Measurements from ENCODE around the gene KIF19. TPM values are rescaled to one million over a fixed set of nuclear protein-coding genes. Genes with fewer than 3 reads are reported as not detected.

The KIF19 gene
- total and polyA plus RNA-seq, 4 donors = 4.2 to 12.7 (median 6.7) TPM

GRCh38 chr17:74343526-74344284, 17.7 kb downstream of the KIF19 start:
- Histone ChIP-seq H3K36me3 (ENCODE audit: control insufficient read depth in 4 of 4, insufficient read depth in 4 of 4, low read length in 4 of 4) (no peaks in the 10 kb centered on the region), H3K4me1 (ENCODE audit: control insufficient read depth in 5 of 5, insufficient read depth in 5 of 5, low read length in 5 of 5) (peaks cover 0 to 7% (median 0%) of the 10 kb centered on the region in 5 donors), H3K27ac (ENCODE audit: low read depth in 1 of 2, low read length in 1 of 2) (no peak overlapping the region), H3K27me3 (ENCODE audit: control insufficient read depth in 3 of 3, insufficient read depth in 3 of 3, low read length in 2 of 3) (peaks cover 0 to 7% (median 0%) of the 10 kb centered on the region in 3 donors), H3K9me3 (ENCODE audit: control insufficient read depth in 4 of 4, insufficient read depth in 3 of 4, low read length in 3 of 4) (no peaks in the 10 kb centered on the region), H3K4me3 (no peak overlapping the region), H3K9ac (ENCODE audit: insufficient read depth in 1 of 2, low read length in 2 of 2) (no peak overlapping the region)
- TF ChIP-seq CTCF (IDR thresholded peaks at IDR 0.05; ENCODE audit: control extremely low read depth, extremely low read depth) = no peak
- WGBS, 2 donors = 53 to 70% methylated on average over 9 of the region's 9 CpGs
- DNase-seq (no peak), ATAC-seq (ENCODE audit: insufficient read depth, low FRiP score) (no peak)

DNA sequence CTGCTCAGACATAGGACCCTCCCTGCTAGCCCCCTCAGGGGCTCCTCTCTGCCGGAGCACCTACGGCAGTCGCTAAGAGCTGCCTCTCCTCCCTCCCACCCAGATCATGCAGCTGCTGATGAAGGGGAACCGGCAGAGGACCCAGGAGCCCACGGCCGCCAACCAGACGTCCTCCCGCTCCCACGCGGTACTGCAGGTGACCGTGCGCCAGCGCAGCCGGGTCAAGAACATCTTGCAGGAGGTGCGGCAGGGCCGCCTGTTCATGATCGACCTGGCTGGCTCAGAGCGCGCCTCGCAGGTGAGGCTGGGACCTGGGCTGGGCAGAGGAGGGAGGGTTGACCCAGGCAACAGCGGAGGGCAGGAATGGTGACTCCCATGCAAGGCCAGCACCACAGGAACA, 18.6 kb downstream of the KIF19 start:
- H3K4me3 ChIP-seq = no peak overlapping the region
- no peaks in the 10 kb centered on the region for H3K36me3 ChIP-seq (ENCODE audit: control insufficient read depth in 4 of 4, insufficient read depth in 4 of 4, low read length in 4 of 4)
- WGBS, 2 donors = 70 to 87% methylated on average over 21 of the region's 21 CpGs
- TF ChIP-seq CTCF (IDR thresholded peaks at IDR 0.05; ENCODE audit: control extremely low read depth, extremely low read depth) = no peak
- H3K9me3 ChIP-seq (ENCODE audit: control insufficient read depth in 4 of 4, insufficient read depth in 3 of 4, low read length in 3 of 4) = no peaks in the 10 kb centered on the region
- H3K4me1 ChIP-seq (ENCODE audit: control insufficient read depth in 5 of 5, insufficient read depth in 5 of 5, low read length in 5 of 5) = peaks cover 0 to 7% (median 0%) of the 10 kb centered on the region in 5 donors
- no peak for ATAC-seq (ENCODE audit: insufficient read depth, low FRiP score)
- no peak overlapping the region for H3K9ac ChIP-seq (ENCODE audit: insufficient read depth in 1 of 2, low read length in 2 of 2)
- DNase-seq = no peak
- H3K27ac ChIP-seq (ENCODE audit: low read depth in 1 of 2, low read length in 1 of 2) = no peak overlapping the region
- H3K27me3 ChIP-seq (ENCODE audit: control insufficient read depth in 3 of 3, insufficient read depth in 3 of 3, low read length in 2 of 3) = peaks cover 0 to 12% (median 0%) of the 10 kb centered on the region in 3 donors

- 78 to 85% methylated on average over 13 of the region's 13 CpGs for WGBS, 2 donors
- Histone ChIP-seq H3K9me3 (ENCODE audit: control insufficient read depth in 4 of 4, insufficient read depth in 3 of 4, low read length in 3 of 4) (no peaks in the 10 kb centered on the region), H3K9ac (ENCODE audit: insufficient read depth in 1 of 2, low read length in 2 of 2) (no peak overlapping the region), H3K27ac (ENCODE audit: low read depth in 1 of 2, low read length in 1 of 2) (no peak overlapping the region), H3K27me3 (ENCODE audit: control insufficient read depth in 3 of 3, insufficient read depth in 3 of 3, low read length in 2 of 3) (peaks cover 0 to 12% (median 4%) of the 10 kb centered on the region in 3 donors), H3K4me3 (no peak overlapping the region), H3K36me3 (ENCODE audit: control insufficient read depth in 4 of 4, insufficient read depth in 4 of 4, low read length in 4 of 4) (no peaks in the 10 kb centered on the region), H3K4me1 (ENCODE audit: control insufficient read depth in 5 of 5, insufficient read depth in 5 of 5, low read length in 5 of 5) (peaks cover 0 to 2% (median 0%) of the 10 kb centered on the region in 5 donors)
- no peak for ATAC-seq (ENCODE audit: insufficient read depth, low FRiP score)
- no peak for DNase-seq
- no peak for TF ChIP-seq CTCF (IDR thresholded peaks at IDR 0.05; ENCODE audit: control extremely low read depth, extremely low read depth)
Measured at GRCh38 chr17:74345433-74346241, 19.6 kb downstream of the KIF19 start.
